Right forelimb (tissue), 1 donor: ENCODE data around the gene CCT6B.
"Not testable (repeated sequence)": the region's sequence is repeated elsewhere in the genome, so short reads cannot be mapped to it uniquely, and the experiment has no call there.

Source experiments
- DNase-seq: peaks from one replicate; pipeline ENCODE4 v3.0.0-alpha.2; 2018

The CCT6B gene, protein sequence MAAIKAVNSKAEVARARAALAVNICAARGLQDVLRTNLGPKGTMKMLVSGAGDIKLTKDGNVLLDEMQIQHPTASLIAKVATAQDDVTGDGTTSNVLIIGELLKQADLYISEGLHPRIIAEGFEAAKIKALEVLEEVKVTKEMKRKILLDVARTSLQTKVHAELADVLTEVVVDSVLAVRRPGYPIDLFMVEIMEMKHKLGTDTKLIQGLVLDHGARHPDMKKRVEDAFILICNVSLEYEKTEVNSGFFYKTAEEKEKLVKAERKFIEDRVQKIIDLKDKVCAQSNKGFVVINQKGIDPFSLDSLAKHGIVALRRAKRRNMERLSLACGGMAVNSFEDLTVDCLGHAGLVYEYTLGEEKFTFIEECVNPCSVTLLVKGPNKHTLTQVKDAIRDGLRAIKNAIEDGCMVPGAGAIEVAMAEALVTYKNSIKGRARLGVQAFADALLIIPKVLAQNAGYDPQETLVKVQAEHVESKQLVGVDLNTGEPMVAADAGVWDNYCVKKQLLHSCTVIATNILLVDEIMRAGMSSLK

DNA sequence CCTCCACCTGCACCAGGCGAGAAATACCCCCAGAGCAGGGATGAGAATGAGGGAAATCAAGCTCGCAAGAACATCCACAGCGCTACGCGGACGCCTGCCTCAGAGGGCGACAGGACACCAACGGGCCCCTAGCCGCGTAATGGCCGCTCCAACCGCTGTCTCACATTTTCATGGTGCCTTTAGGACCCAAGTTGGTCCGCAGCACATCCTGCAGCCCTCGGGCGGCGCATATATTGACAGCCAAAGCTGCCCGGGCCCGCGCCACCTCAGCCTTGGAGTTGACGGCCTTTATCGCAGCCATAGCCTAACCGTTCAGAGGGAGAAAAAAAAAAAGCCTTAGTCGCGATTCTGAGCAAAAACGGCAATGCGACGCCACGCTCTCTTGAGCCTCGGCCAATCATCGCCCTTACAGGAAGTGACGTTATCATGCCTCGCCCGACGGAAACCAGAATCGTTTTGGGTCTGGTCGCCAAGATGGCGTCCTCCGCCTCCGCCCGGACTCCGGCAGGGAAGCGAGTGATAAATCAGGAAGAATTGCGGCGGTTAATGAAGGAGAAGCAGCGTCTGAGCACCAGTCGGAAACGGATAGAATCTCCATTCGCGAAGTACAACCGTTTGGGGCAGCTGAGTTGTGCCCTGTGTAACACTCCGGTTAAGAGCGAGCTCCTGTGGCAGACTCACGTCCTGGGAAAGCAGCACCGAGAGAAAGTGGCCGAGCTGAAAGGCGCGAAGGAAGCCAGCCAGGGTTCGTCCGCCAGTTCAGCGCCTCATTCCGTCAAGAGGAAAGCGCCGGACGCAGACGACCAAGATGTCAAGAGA lies at the start of gene CCT6B, which contains the start of gene ZNF830:
Gene CCT6B, minus strand, starts transcription at position 368 of the 819 bp plus-strand sequence. Its CDS starts 67 bp downstream, at position 301.
Gene ZNF830, plus strand, starts transcription at position 448 of the 819 bp plus-strand sequence. Its CDS starts 27 bp downstream, at position 475.
- peak; percentile 95 for DNase-seq

DNA sequence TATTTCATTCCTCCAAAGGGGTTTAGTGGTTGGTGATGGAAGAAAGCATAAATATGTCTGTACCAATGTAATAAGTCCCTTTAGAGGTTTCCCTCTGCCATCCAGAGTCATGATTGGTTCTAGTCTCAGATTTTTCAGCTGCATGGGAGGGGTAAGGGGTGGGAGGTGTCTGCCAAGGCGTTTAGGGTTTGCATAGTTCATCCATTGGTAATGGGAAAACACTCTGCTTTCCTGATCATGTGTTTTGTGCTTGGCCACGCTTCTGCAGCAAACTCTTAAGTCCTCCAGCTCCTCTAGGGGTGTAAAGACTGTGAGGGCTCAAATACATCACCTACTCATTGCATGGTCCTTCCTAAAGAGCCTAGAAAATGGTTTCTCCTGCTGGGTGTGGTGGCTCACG lies 48.8 kb upstream of the CCT6B start:
- DNase-seq, result no peak

DNA sequence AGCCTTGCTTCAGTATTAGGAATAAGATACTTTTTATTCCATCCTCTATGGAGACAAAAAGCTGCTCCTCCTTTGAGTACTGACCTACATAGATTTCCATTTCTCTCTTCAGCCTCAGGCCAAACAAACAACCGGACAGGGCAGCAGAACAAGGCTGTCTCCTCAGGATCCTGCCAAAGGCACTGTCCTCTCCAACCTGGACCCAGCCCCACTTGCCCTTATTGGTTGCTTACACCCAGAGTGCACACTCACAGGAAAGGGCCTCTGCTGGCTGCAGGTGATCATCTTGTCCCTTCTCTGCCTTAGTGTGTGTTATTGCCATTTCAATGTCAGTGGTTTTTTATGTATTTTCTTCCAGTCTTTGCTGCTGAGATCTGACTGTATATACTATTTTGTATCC lies 45.7 kb upstream of the CCT6B start:
- no peak for DNase-seq

DNA sequence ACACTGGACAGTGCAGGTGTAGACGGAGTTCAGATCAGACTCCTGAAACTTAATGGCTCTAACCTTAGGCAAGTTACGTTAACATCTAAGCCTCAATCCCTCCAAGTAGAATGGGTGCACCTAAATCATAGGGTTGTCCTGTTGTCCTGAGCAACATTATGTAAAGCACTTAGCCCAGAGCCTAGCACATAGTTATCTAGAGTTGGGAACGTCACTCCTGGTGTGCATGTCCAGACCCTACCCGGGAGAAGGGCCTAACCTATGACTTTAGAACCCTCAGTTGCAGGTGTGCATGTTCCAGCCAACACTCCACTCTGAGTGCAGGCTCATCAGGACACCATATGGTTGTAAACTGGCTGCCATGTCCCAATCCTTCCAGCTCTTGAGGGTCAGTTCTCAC lies 45.1 kb upstream of the CCT6B start:
- DNase-seq, result no peak

DNA sequence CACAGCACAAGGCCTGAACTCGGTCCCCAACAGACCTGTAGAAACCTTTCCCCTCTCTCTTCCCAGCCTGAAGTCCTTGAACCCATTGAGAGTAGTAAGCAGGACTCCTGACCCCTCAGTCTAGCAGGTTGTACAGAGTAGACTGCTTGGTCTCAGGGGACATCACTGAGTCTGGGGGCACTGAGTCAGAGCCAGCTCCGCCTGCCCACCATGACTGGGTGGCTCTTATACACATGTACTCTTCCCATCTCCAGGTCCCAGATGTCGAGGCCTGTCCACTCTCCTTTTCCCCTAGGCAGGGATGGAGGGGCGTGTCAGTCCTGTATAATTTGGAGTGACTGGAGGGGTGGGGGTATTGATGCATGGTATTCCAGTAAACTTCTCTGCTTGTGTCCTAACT lies 42.5 kb upstream of the CCT6B start:
- no peak for DNase-seq

DNA sequence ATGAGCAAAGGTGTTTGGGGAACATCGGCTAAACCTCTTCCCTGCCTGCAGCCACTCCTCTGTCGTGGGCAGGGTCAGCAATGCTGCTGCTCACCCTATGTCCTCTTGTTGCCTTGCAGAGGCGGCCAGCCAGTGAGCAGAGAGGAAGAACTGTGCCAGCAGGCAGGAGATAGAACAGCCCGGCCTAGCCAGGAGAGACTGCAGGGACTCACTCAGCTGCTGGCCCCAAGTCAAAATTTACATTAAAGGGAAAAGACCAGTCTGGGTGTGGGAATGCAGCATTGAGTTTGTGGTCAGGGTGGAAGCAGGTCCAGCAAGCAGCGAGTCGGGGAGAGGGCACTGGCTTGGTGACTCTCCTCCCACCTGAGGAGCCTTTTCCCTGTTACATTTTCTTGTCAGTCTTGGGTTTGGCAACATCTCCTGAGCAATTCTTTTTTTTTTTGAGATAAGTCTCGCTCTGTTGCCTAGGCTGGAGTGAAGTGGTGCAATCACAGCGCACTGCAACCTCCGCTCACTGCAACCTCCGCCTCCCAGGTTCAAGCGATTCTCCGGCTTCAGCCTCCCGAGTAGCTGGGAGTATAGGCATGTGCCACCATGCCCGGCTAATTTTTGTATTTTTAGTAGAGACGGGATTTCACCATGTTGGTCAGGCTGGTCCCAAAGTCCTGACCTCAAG lies 41.8 kb upstream of the CCT6B start:
- peak; percentile 55 for DNase-seq

DNA sequence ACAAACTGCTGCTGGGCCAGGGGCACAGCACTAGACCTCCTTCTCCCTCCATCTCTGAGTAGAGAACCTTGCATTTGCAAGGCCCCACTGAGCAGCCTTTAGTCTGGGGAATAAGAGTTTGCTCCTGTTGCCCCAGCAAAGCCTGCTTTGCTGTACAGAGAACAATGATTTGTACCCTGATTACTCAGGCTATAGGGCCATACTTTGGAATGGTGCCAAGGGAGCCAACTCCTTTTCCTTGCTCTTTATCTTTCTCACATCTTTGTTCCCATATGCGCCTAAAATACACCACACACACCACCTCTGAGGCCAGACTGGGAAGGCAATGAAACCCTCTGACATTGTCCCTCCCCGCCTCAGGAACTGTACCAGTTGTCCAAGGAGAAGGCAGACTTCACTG lies 40.3 kb upstream of the CCT6B start:
- no peak for DNase-seq

DNA sequence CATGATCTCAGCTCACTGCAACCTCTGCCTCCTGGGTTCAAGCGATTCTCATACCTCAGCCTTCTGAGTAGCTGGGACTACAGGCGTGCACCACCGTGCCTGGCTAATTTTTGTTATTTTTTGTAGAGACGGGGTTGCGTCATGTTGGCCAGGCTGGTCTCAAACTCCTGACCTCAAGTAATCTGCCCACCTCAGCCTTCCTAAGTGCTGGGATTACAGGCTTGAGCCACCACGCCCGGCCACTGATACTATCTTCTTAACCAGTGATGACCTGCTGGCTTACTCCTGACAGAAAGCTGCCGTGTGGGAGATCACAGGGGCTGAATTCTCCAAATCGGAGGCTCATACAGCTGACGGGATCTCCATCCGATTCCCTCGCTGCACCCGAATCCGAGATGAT lies 39.7 kb upstream of the CCT6B start:
- not testable (repeated sequence) for DNase-seq

DNA sequence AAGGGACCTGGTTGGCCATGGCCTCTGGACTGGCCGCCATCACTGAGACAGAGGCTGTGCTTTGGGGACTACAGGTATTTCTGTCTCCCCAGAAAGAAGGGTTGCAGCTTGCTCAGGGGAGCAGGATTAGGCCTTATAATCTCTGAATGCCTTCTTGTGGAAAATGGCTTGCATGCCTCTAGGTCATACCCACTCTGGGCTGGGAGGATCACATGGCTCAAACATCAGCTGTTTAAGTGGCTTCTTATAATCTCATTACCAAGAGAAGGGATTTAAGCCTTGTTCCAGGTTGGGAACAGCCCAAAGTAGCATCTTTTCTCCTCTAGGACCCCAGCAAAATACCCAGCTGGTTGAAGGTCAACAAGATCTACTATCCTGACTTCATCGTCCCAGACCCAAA lies 38.2 kb upstream of the CCT6B start:
- DNase-seq, result no peak

DNA sequence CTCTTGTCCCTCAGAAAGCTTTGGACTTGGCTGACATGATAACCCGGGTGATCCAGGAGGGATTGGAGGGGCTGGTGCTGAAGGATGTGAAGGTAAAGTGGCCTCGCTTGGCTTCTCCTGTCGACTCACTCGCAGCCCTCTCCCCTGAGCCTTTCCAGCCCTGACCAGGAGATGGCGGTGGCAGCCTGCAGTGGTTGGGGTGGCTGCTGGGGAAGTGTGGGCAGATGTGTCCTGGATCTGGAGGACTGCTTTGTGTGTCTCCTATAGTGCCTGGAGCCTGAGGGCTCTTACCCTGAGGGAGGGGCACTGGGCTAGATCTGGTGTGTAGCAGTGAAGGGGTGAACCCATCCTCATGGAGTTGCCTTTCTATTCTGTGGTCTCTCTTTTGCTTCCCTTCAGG lies 36.9 kb upstream of the CCT6B start:
- no peak for DNase-seq

DNA sequence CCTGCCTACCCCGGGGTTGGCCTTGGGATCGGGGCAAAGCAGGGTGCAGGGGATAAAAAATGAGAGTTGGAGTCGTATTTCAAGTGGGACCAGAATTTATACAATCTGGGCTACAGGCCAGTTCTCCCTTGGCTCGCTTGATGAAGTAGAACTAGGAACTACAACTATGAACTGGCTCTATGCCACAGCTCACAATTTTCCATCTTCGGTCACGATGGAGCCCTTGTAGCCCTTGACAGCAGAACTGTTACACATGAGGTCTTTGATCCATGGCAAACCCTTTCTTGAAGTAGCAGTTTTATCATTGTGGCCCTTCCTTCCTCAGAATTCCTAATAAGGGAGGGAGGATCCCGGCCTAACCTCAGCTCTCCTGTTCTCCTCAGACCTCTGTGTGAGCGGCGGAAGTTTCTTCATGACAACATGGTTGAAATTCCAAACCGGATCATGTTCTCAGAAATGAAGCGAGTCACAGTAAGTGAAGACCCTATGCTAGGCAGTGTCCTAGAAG lies 36.1 kb upstream of the CCT6B start:
- peak; percentile 70 for DNase-seq

DNA sequence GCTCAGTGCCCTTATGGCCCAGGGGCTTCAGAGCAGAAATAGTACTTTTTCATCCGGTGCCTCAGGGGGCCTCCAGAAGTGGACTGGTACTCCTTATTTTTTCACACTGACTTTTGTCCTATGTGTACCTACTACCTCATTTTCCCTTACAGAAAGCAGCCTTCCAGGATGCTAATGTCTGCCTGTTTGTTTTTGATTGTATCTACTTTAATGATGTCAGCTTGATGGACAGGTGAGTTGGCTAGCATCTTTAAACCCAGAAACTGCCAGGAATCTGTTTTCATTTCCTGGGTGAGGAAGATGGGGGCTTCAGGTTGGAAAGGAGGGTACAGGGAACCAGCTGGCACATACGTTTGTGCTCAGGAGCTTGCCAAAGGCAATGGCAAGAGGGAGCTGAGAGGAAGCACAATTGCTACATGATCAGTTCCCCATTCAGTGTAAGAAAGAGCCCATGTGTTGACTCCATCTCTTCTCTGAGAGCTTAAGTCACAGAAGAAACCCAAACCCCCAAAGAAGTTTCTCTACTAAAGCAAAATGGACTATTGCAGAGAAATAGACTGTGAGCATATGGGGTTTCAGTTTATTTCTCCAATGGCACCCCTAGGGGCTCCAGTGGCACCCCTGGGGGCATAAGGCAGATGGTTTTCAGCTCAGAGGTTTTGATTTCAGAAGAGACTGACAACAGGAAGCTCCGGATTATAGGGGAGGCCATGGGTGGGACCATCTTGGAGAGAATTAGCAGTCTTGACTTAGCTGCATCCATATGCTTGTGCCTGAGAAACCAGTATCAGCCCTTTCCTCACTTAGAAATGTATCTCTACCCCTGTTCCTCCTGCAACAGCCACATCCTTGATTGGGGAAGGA lies 35.4 kb upstream of the CCT6B start:
- no peak for DNase-seq

DNA sequence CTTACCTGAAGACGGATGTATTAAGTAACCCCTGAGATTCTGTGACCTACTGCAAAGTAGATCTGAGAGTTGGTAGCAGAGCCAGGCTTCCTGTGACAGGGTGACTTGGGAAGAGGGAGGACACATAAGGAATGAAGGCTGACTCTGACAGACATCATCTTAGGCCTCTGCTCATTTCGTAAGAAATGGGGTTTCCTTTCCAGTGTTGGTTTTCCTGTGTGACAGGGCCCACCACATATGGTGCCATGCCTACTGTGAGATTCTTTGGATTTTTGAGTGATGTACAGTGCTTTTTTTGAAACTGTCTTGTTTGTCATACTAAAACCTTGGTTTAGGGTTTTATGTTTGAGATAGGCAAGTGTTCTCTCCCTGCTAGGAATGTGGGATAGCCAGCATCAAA lies 31.8 kb upstream of the CCT6B start:
- no peak for DNase-seq

DNA sequence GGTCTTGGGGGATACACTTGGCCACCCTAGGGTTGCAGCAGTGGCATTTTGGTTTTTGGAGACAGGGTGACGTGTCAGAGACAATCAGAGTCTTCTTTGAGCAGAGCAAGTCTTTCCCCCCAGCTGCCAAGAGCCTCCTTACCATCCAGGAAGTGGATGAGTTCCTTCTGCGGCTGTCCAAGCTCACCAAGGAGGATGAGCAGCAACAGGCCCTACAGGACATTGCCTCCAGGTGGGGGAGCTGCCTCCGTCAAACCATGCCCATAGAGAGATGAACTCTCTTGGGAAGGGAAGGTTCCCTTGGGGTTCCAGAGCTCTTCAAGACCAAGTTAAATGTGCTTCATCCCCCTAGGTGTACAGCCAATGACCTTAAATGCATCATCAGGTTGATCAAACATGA lies 30.3 kb upstream of the CCT6B start:
- DNase-seq, result no peak

DNA sequence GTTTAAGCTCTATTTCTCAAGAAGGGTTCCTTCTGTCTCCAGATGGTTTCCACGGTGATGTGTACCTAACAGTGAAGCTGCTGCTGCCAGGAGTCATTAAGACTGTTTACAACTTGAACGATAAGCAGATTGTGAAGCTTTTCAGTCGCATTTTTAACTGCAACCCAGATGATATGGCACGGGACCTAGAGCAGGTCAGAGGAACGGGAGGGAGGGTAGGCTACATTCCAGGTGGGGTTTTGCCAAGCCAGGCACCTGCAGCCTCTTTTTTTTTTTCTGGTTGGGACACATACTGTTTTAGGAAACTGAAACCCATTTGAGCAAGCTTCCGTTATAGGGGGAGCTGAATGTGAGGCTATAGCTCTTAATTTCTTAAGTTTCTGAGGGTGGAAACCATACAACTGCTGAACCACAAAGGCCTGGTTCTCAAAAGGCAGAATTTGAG lies 29.7 kb upstream of the CCT6B start:
- no peak for DNase-seq

DNA sequence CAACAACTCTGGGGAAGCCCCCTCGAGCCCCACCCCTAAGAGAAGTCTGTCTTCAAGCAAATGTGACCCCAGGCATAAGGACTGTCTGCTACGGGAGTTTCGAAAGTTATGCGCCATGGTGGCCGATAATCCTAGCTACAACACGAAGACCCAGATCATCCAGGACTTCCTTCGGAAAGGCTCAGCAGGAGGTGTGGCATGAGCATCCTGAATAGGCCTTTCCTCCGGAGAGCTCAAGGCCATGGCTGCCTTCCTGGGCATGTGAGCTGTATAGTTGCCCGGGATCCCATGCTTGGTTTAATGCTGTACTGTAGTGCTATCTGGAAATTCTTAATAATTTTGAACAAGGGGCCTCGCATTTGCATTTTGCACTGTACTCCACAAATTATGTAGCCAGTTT lies 28.2 kb upstream of the CCT6B start:
- DNase-seq, result no peak

DNA sequence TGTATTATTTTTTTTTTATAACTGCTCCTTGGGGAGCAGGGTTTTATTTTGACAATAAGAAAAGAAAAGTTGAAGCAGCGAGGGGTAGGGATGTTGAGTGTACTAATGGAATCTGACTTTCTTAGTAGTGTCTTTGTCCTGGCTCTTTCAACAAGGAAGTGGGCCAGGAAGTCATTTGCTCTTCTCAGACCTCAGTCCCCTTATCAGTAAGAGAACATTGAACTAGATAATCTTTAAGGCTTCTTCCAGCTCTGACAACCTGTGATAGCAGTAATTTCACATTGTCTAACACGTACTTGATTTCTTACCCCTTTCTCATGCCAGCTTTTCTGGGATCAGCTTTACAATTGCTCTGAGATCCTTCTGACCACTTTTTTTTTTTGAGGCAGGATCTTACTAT lies 27.4 kb upstream of the CCT6B start:
- DNase-seq, result no peak

DNA sequence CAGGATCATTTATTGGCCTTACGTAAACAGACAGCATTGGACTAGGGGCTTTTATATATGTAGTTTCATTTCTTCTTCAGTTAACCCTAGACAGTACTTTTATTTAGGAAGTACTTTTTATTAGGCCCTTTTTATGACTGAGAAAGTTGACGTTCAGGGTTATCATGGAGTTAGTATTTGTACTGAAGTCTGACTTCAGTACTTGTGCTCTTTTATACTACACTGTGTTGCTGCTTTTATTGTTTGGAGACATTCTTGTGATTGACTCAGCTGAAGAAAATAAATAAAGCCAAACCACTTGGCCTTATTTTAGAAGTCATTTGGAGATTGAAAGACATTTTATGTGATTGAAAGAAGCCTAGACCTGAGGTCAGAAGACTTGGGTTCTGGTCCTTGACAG lies 26.0 kb upstream of the CCT6B start:
- DNase-seq, result no peak

DNA sequence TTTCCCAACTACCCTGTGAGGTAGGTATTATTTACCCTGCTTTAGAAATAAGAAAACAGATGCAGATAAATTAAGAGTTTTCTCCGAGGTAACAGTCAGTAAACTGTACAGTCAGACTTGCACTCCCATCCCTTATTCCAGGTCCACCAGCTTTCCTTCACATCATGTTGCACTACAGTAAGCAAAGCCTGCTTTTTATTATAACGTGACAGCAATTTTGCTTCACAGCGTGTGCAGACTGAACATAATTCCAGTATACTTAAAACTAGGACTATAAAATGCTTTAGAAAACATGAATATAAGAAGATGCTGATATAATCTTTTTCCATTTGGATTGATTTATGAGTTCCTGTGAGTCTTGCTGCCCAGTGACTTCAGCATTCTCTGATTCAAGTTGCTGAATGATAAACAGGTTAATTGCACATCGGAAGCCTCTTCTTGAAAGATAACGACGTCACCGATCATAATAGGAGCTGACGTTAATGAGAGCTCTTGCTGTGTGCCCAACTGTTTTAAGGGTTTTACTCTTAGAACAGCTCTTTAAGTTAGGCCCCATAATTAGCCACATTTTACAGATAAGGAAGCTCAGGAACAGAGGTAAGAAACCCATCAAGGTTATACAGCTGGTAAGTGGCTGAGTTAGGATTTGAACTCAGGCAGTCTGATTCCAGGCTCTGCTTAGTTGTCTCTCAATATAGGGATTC lies 20.4 kb upstream of the CCT6B start:
- DNase-seq, result no peak

DNA sequence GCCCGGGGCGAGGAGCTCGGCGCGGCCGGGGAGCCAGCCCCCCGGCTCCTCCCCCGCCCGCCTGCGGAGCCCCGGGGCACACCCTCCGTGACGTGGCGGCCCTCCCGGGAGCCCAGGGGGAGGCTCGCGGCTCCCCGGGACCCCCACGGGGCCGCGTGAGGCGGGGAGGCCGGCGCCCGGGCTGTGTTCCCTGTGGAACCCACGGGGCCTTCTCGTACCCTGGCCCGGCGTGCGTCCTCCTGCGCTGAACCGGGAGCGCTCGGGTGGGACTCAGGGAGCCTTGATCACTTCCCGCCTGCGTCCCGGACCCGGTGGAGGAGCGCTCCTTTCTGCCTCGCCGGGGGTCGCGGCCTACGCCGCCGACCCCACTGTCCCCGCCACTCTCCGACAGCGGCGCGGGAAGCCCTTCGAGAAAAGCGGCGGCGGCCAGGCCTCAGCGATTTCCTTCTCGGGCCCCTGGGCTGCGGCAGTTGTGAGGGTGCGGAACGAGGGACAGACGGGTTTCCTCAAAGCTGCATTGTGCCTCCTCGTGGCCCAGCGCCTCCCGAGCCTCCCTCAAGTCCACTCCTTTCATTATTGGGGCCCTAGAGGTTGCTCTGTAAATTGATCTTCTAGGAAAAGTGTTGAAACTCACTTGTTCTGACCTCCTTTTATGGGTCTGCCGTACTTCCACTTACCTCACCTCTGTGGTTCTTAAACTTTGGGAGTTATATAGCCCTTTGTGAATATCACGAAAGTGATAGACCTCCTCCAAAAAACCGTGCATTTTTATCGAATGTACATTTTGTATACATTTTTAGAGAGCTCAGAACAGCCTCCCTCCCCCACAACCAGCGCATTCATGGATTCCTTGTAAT lies 19.6 kb upstream of the CCT6B start:
- no peak for DNase-seq
